Right lobe of liver (tissue), 6 donors: ENCODE results near the gene SNCAIP. TPM values are rescaled to one million over a fixed set of nuclear protein-coding genes. Genes with fewer than 3 reads are reported as not detected.

Experiments
- ATAC-seq, 4 donors: fragments of 200-7000 bp; cut with Tn5 transposase; one replicate each; pipeline ENCODE4 v1.9.1; 2020; ENCODE audit warnings: mild to moderate bottlenecking in 4 of 4, moderate library complexity in 4 of 4
- DNase-seq, 3 donors: peaks; one replicate each; pipeline ENCODE4 v3.0.0-alpha.2; 2020
- H3K27ac ChIP-seq, 3 donors: fragments of 200-600 bp; one replicate each; pipeline ENCODE4 v1.8.0; 2022
- H3K27me3 ChIP-seq, 2 donors: fragments of 200-600 bp; one replicate each; pipeline ENCODE4 v1.8.0; 2022
- H3K36me3 ChIP-seq, 4 donors: fragments of 200-600 bp; sonication (generic) in 1 of 4; one replicate each; pipeline versions ENCODE4 v1.5.1 to v1.8.0; 2017 to 2022; ENCODE audit warnings: control low read depth in 1 of 4
- H3K4me1 ChIP-seq, 4 donors: fragments of 200-600 bp; sonication (generic) in 1 of 4; one replicate each; pipeline versions ENCODE4 v1.5.1 to v1.8.0; 2017 to 2022; ENCODE audit warnings: control low read depth in 1 of 4
- H3K4me3 ChIP-seq, 3 donors: fragments of 200-600 bp; one replicate each; pipeline ENCODE4 v1.8.0; 2022
- H3K9me3 ChIP-seq, 4 donors: fragments of 200-600 bp; sonication (generic) in 1 of 4; one replicate each; pipeline versions ENCODE4 v1.5.1 to v1.8.0; 2017 to 2022; ENCODE audit warnings: control low read depth in 1 of 4
- CTCF ChIP-seq, 4 donors: fragments of 200-600 bp in 3 of 4; fragments of 450-650 bp in 1 of 4; IDR thresholded peaks; one replicate each; pipeline versions ENCODE4 v1.5.1 to v1.8.0; 2016 to 2022; ENCODE audit warnings: antibody characterized with exemption in 4 of 4, mild to moderate bottlenecking in 2 of 4
- POLR2A ChIP-seq: fragments of 450-650 bp; IDR thresholded peaks from one replicate; pipeline ENCODE4 v1.6.1; 2017; ENCODE audit warnings: antibody characterized with exemption, mild to moderate bottlenecking
- WGBS: methylation state at CpG from one replicate; pipeline ENCODE4 v1.1.6; 2018; ENCODE audit warnings: low coverage, low lambda C conversion rate; ENCODE audit not compliant: insufficient coverage; ENCODE audit errors: missing lambda C conversion rate; 5-methylcytosine and 5-hydroxymethylcytosine counted together
- intact Hi-C, 2 donors: fragments of 100-400 bp; cut with DNase I; formaldehyde crosslinking; loops; one replicate each; pipeline versions ENCODE4 v1.11.2 to v1.14.1; 2022
- total RNA-seq, 6 experiments: library from RNA; depleted of rRNA in 2 of 6; stranded (reverse); fragments of >200 nt in 2 of 6; fragmentation: NEBNext Ultra II Directional in 3 of 6; extraction: Animal tissue kit (Norgen Biotek cat#: 25700) in 3 of 6; gene quantifications; one replicate each; pipeline versions ENCODE4 v1.1.0 to v1.2.4, GENCODE V29; 2016 to 2023
- donor health status: DM: no; HTN: yes; CAD: no.
- donor health status: DM: no; HTN: no; CAD: no.
- donor health status: DM: no; HTN: no; CAD: no.
- donor health status: DM: no; HTN: yes; CAD: no.
- donor health status: DM: no; HTN: yes; CAD: no.

The SNCAIP gene
- total RNA-seq, 6 experiments from 2014 or later, result 0.19 to 0.65 (median 0.32) TPM; not detected in 1

GRCh38 chr5:122415801-122416120 lies 103.7 kb downstream of the SNCAIP start:
- DNase-seq (no peak), ATAC-seq (no peak)
- intact Hi-C loops, result no loop called here
- H3K4me3 ChIP-seq, result no peak overlapping the region
- H3K36me3 ChIP-seq, result no peaks in the 10 kb centered on the region
- WGBS, result 80% methylated on average over 5 of the region's 5 CpGs
- TF ChIP-seq POLR2A (no peak), CTCF (IDR thresholded peaks at IDR 0.05) (no peak)
- no peaks in the 10 kb centered on the region for H3K27me3 ChIP-seq
- no peak overlapping the region for H3K27ac ChIP-seq
- H3K9me3 ChIP-seq, result no peaks in the 10 kb centered on the region
- no peaks in the 10 kb centered on the region for H3K4me1 ChIP-seq

- no peak overlapping the region for H3K27ac ChIP-seq
- WGBS, result 85% methylated on average over 3 of the region's 3 CpGs
- no peaks in the 10 kb centered on the region for H3K27me3 ChIP-seq
- TF ChIP-seq POLR2A, result no peak
- no peak for TF ChIP-seq CTCF (IDR thresholded peaks at IDR 0.05)
- no peak for ATAC-seq
- no peaks in the 10 kb centered on the region for H3K9me3 ChIP-seq
- H3K36me3 ChIP-seq, result no peaks in the 10 kb centered on the region
- intact Hi-C loops, result no loop called here
- no peaks in the 10 kb centered on the region for H3K4me1 ChIP-seq
- no peak overlapping the region for H3K4me3 ChIP-seq
- DNase-seq, result no peak
These were observed 107.3 kb downstream of the SNCAIP start for GRCh38 chr5:122419142-122419894.

GRCh38 chr5:122420091-122420490 lies 108.1 kb downstream of the SNCAIP start:
- intact Hi-C loops, result no loop called here
- H3K27ac ChIP-seq, result no peak overlapping the region
- H3K36me3 ChIP-seq, result no peaks in the 10 kb centered on the region
- H3K4me1 ChIP-seq, result no peaks in the 10 kb centered on the region
- H3K4me3 ChIP-seq, result no peak overlapping the region
- no peaks in the 10 kb centered on the region for H3K9me3 ChIP-seq
- ATAC-seq, result no peak
- no peak for TF ChIP-seq CTCF (IDR thresholded peaks at IDR 0.05)
- TF ChIP-seq POLR2A, result no peak
- no peak for DNase-seq
- no peaks in the 10 kb centered on the region for H3K27me3 ChIP-seq
- 66% methylated on average over 6 of the region's 6 CpGs for WGBS

- 66% methylated on average over 3 of the region's 3 CpGs for whole genome bisulfite sequencing
- intact Hi-C loops, result no loop called here
- Histone ChIP-seq H3K4me3 (no peak overlapping the region), H3K27me3 (no peaks in the 10 kb centered on the region), H3K9me3 (no peaks in the 10 kb centered on the region), H3K36me3 (no peaks in the 10 kb centered on the region), H3K4me1 (no peaks in the 10 kb centered on the region), H3K27ac (no peak overlapping the region)
- ATAC-seq, result no peak
- TF ChIP-seq POLR2A, result no peak
- no peak for TF ChIP-seq CTCF (IDR thresholded peaks at IDR 0.05)
- DNase-seq, result no peak
These were observed 108.7 kb downstream of the SNCAIP start for GRCh38 chr5:122420537-122421236.
